GM12874 (cell line): ENCODE data around the gene ZNF496.

Experiments used
- CTCF ChIP-seq: IDR thresholded peaks from 2 replicates; pipeline ENCODE4 v1.5.1; 2011; ENCODE audit warnings: low read depth, mild to moderate bottlenecking, control low read depth, low read length, moderate library complexity; ENCODE audit not compliant: insufficient read depth

The ZNF496 gene

GRCh38 chr1:247317702-247318101, 14.0 kb downstream of the ZNF496 start:
- TF ChIP-seq CTCF: no peak

- TF ChIP-seq CTCF: no peak
Measured at GRCh38 chr1:247316590-247317197, 15.0 kb downstream of the ZNF496 start.

- no peak for TF ChIP-seq CTCF
Measured at GRCh38 chr1:247304031-247304430, 27.6 kb downstream of the ZNF496 start.

- no peak for TF ChIP-seq CTCF
Measured at GRCh38 chr1:247303216-247303615, 28.5 kb downstream of the ZNF496 start.

GRCh38 chr1:247301176-247301540, 30.5 kb downstream of the ZNF496 start:
- TF ChIP-seq CTCF: no peak

GRCh38 chr1:247300491-247301175, 31.0 kb downstream of the ZNF496 start:
- no peak for TF ChIP-seq CTCF

- TF ChIP-seq CTCF: no peak
Measured at GRCh38 chr1:247299723-247300381, 31.8 kb downstream of the ZNF496 start.
